ENCODE data around the gene PLXNC1.

DNA sequence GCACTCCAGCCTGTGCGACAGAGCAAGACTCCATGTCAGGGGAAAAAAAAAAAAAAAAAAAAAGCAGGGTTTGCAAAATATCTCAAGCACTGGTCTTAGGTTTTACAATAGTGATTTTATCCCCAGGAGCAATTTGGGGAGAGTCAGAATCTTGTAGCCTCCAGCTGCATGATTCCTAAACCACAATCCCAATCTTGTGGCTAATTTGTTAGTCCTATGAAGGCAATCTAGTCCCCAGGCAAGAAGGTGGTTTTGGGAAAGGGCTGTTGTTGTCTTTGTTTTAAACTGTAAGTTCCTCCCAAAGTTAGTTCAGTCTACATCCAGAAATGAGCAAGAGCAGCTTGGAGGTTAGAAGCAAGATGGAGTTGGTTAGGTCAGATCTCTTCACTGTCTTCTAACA, 135.7 kb downstream of the PLXNC1 start:
- TF ChIP-seq, protein P1, sequence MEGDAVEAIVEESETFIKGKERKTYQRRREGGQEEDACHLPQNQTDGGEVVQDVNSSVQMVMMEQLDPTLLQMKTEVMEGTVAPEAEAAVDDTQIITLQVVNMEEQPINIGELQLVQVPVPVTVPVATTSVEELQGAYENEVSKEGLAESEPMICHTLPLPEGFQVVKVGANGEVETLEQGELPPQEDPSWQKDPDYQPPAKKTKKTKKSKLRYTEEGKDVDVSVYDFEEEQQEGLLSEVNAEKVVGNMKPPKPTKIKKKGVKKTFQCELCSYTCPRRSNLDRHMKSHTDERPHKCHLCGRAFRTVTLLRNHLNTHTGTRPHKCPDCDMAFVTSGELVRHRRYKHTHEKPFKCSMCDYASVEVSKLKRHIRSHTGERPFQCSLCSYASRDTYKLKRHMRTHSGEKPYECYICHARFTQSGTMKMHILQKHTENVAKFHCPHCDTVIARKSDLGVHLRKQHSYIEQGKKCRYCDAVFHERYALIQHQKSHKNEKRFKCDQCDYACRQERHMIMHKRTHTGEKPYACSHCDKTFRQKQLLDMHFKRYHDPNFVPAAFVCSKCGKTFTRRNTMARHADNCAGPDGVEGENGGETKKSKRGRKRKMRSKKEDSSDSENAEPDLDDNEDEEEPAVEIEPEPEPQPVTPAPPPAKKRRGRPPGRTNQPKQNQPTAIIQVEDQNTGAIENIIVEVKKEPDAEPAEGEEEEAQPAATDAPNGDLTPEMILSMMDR (IDR thresholded peaks at IDR 0.05): no peak
- TF ChIP-seq FOXM1 (IDR thresholded peaks at IDR 0.05; ENCODE audit: low read depth) (no peak), EP300 (IDR thresholded peaks at IDR 0.05; ENCODE audit: borderline replicate concordance in 1 of 2, low read depth in 1 of 2, low read length in 1 of 2) (no peak), EZH2phosphoT487 (IDR thresholded peaks at IDR 0.05; ENCODE audit: borderline replicate concordance, low read depth) (no peak), NRF1 (IDR thresholded peaks at IDR 0.05; ENCODE audit: low read depth, low read length) (no peak)
- TF ChIP-seq, protein P2, sequence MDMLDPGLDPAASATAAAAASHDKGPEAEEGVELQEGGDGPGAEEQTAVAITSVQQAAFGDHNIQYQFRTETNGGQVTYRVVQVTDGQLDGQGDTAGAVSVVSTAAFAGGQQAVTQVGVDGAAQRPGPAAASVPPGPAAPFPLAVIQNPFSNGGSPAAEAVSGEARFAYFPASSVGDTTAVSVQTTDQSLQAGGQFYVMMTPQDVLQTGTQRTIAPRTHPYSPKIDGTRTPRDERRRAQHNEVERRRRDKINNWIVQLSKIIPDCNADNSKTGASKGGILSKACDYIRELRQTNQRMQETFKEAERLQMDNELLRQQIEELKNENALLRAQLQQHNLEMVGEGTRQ (IDR thresholded peaks at IDR 0.05; ENCODE audit: borderline replicate concordance, low read depth, low read length): no peak
- TF ChIP-seq, protein P3, sequence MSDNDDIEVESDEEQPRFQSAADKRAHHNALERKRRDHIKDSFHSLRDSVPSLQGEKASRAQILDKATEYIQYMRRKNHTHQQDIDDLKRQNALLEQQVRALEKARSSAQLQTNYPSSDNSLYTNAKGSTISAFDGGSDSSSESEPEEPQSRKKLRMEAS (IDR thresholded peaks at IDR 0.05; ENCODE audit: low read depth): no peak
- TF ChIP-seq, protein P4, sequence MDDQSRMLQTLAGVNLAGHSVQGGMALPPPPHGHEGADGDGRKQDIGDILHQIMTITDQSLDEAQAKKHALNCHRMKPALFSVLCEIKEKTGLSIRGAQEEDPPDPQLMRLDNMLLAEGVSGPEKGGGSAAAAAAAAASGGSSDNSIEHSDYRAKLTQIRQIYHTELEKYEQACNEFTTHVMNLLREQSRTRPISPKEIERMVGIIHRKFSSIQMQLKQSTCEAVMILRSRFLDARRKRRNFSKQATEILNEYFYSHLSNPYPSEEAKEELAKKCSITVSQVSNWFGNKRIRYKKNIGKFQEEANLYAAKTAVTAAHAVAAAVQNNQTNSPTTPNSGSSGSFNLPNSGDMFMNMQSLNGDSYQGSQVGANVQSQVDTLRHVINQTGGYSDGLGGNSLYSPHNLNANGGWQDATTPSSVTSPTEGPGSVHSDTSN (IDR thresholded peaks at IDR 0.05): no peak

All from SK-N-SH (cell line).